Uterus (tissue), 2 donors: ENCODE data around the gene RGS11.

ENCODE experiments used
- CTCF ChIP-seq, 4 experiments: fragments of 200-600 bp in 2 of 4; fragments of 450-650 bp in 2 of 4; sonication (generic) in 2 of 4; IDR thresholded peaks; one replicate each; pipeline ENCODE4 v1.5.1; 2016 to 2019; ENCODE audit warnings: antibody characterized with exemption in 4 of 4, mild to moderate bottlenecking in 2 of 4, moderate library complexity in 1 of 4
- POLR2A ChIP-seq, 2 donors: fragments of 450-650 bp; IDR thresholded peaks; one replicate each; pipeline ENCODE4 v1.6.1; 2016; ENCODE audit warnings: antibody characterized with exemption in 2 of 2, mild to moderate bottlenecking in 1 of 2, moderate library complexity in 1 of 2

- TF ChIP-seq CTCF (IDR thresholded peaks at IDR 0.05), result no peak
- TF ChIP-seq POLR2A (IDR thresholded peaks at IDR 0.05), result no peak
Observed at GRCh38 chr16:296806-297510, 21.2 kb upstream of the RGS11 start.
